T-helper 2 cell (primary cell): ENCODE results near the gene CD93.
A peak's percentile ranks its signal among the peaks of the same experiment; 100 is the strongest.

Experiments used
- DNase-seq, 5 experiments: peaks; one replicate each; pipeline versions ENCODE4 v3.0.0 to v3.0.0-alpha.2; 2012 to 2022

Gene CD93

GRCh38 chr20:23060629-23061028 lies 25.5 kb downstream of the CD93 start:
- no peak for DNase-seq

GRCh38 chr20:23059846-23060245 lies 26.3 kb downstream of the CD93 start:
- DNase-seq: no peak

GRCh38 chr20:23059001-23059400 lies 27.1 kb downstream of the CD93 start:
- no peak for DNase-seq

GRCh38 chr20:23058240-23058639 lies 27.9 kb downstream of the CD93 start:
- no peak for DNase-seq

GRCh38 chr20:23052904-23053303 lies 33.2 kb downstream of the CD93 start:
- no peak for DNase-seq

GRCh38 chr20:23050847-23051627 lies 35.1 kb downstream of the CD93 start:
- peak in 1 of 5 experiments; percentile 34 for DNase-seq

GRCh38 chr20:23050076-23050838 lies 35.9 kb downstream of the CD93 start:
- DNase-seq: no peak

- peak in 1 of 5 experiments; percentile 51 for DNase-seq
These were observed 36.7 kb downstream of the CD93 start, which contains the start of gene THBD for GRCh38 chr20:23049201-23050075. Gene THBD (minus strand): TSS chr20:23049672. CDS start chr20:23049504, 168 bp downstream.

- peak in 1 of 5 experiments; percentile 64 for DNase-seq
These were observed 37.6 kb downstream of the CD93 start for GRCh38 chr20:23048283-23049200.

GRCh38 chr20:23047738-23048214 lies 38.3 kb downstream of the CD93 start:
- peak in 1 of 5 experiments; percentile 27 for DNase-seq

- no peak for DNase-seq
These were observed 39.0 kb downstream of the CD93 start for GRCh38 chr20:23047001-23047737.

GRCh38 chr20:23046431-23046830 lies 39.7 kb downstream of the CD93 start:
- DNase-seq: no peak

- DNase-seq: peak in 1 of 5 experiments; percentile 16
These were observed 42.7 kb downstream of the CD93 start for GRCh38 chr20:23043376-23043775.

GRCh38 chr20:23042270-23042669 lies 43.9 kb downstream of the CD93 start:
- no peak for DNase-seq

- DNase-seq: no peak
These were observed 46.1 kb downstream of the CD93 start for GRCh38 chr20:23039885-23040508.

- no peak for DNase-seq
These were observed 46.8 kb downstream of the CD93 start for GRCh38 chr20:23039136-23039875.

- DNase-seq: no peak
These were observed 49.1 kb downstream of the CD93 start for GRCh38 chr20:23037017-23037481.

- no peak for DNase-seq
These were observed 49.8 kb downstream of the CD93 start for GRCh38 chr20:23036371-23036770.

GRCh38 chr20:23035731-23036130 lies 50.4 kb downstream of the CD93 start:
- DNase-seq: no peak
